ENCODE data around the gene CFAP99.

The CFAP99 gene

GRCh38 chr4:2393353-2394270 lies 25.1 kb upstream of the CFAP99 start:
- FAIRE-seq: no peak

- no peak for FAIRE-seq
Measured at GRCh38 chr4:2394528-2394927, 24.2 kb upstream of the CFAP99 start.

DNA sequence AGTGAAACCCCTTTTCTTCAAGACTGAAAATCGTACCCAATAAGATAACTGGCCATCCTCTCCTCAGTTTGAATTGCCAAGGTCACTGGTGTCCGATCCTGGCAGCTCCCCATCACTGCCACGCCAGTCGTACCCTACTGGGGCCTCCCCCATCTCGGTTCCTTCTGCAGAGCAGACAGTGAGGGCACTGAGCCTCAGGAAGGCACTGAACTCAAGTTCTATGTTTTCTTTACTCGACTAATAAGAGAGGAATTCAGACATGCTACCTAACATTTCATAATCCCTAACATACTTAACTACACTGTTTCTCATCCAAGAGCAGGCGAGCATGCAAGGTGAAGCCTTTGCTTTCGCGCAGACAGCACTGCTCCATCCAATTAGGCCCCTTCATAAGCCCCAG lies 23.7 kb upstream of the CFAP99 start:
- no peak for FAIRE-seq

DNA sequence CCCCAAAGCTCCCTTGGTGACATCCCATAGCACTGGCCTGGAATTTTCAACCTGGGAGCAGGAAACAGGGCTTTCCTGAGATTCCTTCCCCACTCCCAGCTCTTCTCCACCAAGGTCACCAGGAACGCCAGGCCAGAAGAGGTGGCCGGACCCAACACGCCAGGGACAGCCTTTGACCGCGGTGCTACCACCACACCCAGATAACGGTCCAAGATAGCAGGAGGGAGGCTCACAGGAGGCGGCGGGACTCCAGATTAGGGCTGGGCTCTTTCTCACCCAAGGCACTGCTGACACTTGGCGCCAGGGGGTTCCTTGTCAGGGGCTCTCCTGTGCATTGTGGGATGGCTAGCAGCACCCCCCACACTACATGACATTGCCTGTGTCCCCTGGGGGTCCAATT lies 23.2 kb upstream of the CFAP99 start:
- no peak for FAIRE-seq

DNA sequence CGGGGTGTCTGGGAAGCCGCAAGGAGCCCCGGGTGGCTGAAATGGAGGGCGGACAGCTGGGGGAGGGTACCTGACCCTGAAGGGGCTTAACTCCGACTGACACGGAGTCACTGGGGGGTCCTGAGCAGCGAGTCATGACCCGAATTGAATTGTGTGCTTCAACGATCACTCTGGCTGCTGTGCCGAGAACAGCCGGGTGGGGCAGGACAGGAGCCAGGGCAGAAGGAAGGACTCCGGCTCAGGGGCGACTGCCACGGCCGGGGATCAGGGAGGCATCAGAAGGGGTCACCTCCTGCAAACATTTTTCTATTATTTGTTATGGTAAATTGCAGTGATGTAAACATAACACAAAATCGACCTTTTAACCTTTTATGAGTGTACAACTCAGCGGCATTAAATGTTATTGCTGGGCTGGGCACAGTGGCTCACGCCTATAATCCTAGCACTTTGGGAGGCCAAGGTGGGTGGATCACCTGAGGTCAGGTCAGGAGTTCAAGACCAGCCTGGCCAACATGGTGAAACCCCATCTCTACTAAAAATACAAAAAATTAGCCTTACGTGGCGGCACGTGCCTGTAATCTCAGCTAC lies 21.9 kb upstream of the CFAP99 start:
- no peak for FAIRE-seq

DNA sequence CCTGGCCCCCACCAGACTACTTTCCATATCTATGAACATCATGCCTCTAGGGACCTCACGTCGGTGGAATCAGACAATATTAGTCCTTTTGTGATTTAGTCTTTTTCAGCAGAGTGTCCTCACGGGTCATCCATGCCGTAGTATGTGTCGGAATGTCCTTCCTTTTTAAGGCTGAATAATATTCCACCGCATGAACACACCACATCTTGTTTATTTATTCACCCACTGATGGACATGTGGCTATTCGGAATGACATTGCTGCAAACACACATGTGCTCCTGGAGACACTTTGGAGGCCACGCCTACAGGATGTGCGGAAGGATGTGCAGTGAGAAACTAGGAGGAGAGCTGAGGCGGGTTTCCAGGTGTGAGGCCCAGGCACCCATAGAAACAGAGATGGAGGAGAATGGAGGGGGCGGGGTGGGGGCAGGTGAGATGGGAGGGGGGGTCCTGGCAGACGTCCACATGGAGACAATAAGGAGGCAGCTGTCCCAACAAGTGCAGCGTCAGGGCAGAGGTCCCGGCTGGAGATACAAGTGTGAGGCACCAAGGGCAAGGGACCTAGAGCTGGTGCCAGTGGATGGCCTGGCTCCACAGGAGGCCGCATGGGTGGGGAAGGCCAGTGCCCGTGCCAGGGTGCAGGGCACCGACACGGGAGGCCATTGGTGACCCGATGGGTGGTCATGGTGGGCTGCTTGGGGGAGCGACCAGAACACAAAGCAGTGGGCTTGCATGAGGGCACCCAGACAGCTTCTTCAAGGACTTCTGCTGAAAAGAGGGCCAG lies 21.0 kb upstream of the CFAP99 start:
- FAIRE-seq: no peak

GRCh38 chr4:2399216-2399615 lies 19.5 kb upstream of the CFAP99 start:
- no peak for FAIRE-seq

DNA sequence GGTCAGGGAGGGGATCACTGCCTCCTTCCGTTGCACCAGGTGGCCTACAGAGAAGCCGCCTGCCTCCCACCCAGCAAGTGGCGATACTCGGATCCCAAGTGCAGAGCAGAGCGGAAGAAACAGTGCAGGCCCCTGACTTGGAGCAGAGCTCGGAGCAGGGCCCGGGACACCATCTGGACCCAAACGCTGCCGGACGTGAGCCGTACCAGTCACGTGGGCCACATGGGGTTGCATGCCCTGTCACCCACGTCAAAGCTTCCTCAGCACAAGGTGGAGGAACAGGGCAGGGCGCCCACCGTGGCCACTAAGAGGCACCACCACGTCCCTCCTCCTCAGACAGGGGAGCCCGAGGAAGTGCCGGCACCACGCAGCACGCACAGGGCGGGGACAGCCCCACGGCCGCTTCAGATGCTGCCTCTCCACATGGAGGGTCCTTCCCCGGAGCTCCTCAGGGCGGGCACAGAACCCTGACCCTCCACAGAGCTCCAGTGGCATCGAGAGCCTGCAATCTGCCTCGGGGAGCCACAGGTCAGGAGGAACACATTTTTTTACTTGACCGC lies 19.0 kb upstream of the CFAP99 start:
- FAIRE-seq: no peak

GRCh38 chr4:2400841-2401609 lies 17.7 kb upstream of the CFAP99 start:
- FAIRE-seq: no peak

DNA sequence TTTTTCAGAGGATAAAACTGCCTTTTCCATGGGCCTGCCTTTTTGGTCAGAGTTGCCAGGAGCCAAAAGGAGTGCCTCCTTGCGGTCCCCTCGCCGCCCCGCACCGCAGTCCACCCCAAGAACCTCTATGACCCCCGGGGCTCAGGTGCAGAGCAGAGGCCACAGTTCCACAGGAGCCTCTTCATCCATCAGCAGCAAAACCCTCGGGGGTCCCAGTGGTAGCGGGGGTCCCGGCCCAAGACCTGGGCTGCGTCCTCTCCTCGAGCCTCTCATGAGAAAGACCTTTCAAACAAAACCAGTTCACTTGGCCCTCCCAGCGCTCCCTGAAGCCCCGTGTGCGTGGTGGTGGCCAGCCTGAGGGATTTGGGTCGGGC lies 17.2 kb upstream of the CFAP99 start:
- no peak for FAIRE-seq

DNA sequence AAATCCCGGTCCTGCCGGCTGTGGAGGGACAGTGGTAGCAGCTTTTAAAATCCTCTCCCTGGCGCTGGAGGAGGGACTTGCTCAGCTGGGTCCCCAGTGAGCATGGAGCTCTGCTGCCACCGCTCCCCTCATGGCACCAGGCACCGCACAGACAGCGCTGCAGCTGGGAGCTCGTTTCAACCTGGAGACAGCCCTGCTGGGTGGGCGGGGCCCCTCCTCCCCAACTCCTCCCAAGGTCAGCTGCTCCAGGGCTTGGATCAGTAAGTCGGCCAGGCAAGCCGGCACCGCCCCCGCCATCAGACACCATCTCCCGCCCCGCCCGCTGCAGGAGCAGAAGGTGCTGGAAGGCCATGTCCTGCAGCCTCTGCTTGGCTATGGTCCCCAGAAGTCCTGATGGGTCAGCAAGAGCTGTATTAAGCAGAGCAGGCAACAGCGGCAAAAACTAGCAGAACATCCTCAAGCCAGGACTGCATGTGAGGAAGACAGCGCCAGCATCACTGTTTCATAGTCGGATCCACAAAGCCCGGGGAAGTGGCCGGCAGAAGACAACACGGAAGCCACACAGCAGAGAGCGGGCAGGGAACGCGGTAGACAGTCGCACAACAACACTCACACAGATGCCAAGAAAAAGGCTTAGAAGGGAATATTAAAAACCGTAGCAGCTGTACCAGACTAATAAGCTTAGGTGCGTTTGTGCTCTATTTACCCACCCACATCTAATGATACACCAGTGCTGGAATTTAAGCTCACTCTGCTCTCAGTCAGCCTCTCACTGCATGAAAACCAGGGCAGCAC lies 16.5 kb upstream of the CFAP99 start:
- FAIRE-seq: no peak

DNA sequence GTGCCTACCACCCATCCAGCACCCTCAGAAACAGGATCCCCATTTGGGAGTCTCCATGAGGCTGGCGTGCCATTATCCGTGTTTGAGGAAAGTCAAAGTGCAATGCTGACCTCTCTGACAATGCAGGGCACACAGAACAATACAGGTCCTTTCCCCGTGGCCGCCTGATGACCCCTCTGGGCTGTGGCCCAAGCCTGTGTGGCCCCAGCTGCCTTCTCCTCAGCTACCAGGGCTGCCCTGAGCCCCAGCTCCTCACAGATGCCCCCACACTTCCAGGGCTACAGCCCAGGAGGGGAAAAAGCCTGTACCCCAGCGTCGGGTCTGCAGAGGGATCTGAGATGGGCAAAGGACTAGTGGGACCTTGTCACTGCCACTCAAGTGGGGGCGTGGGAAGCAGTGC lies 15.8 kb upstream of the CFAP99 start:
- no peak for FAIRE-seq

GRCh38 chr4:2406406-2406805 lies 12.3 kb upstream of the CFAP99 start:
- no peak for FAIRE-seq

GRCh38 chr4:2406920-2407319 lies 11.8 kb upstream of the CFAP99 start:
- FAIRE-seq: no peak

DNA sequence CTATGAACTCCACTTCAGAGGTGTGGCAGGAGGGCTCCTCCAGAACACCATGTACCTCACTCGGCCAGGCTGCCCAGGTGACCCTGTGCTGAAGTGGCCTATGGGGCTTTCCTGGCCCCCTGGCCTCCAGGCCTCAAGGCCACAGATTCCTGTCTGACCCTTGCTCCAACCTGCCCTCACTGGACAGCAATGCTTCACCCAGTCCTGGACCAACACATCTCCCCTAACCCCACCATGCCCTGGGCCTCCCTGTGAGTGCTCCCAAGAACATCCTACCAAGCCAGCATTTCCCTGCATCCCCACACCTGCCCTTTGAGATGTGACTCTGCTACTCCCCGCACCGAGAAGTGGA lies 10.8 kb upstream of the CFAP99 start:
- no peak for FAIRE-seq

DNA sequence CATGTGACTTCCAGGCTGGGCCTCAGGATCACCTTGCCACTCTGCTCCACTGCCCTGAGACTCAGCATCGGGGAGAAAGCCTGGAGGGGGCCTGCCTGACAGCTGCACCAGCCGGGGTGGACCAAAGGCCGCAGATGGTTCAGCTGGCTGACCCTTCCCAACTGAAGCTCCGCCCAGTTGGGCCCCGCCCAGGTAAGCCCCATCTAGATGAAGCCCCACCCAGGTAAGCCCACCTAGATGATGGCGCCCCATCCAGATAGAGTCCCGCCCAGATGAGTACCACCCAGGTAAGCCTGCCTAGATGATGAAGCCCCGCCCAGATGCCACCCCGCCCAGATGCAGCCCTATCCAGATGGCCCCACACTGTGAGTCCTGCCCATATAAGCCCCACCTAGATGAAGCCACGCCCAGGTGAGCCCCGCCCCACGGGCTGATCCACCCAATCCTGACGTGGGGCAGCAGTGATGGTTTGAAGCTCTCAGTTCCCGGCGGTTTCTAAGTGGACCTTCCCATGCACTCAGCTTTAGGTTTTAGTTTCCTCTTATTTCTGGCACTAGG lies 10.3 kb upstream of the CFAP99 start:
- no peak for FAIRE-seq

- FAIRE-seq: no peak
Measured at GRCh38 chr4:2408976-2409375, 9.8 kb upstream of the CFAP99 start.

- no peak for FAIRE-seq
Measured at GRCh38 chr4:2409381-2409783, 9.4 kb upstream of the CFAP99 start.

GRCh38 chr4:2411786-2412510 lies 6.8 kb upstream of the CFAP99 start:
- no peak for FAIRE-seq

GRCh38 chr4:2412534-2412884 lies 6.2 kb upstream of the CFAP99 start:
- no peak for FAIRE-seq

All from A204.1 (cell line).